Thyroid gland (tissue), 4 donors: ENCODE measurements around the gene PURB. TPM values are rescaled to one million over a fixed set of nuclear protein-coding genes. Genes with fewer than 3 reads are reported as not detected.

ENCODE experiments used
- DNase-seq, 2 donors: peaks; one replicate each; pipeline ENCODE4 v3.0.0-alpha.2; 2019
- H3K27ac ChIP-seq, 3 donors: fragments of 200-600 bp; sonication (generic); 1 replicate in 2 of 3; 2 replicates in 1 of 3; pipeline ENCODE4 v1.5.1; 2016 to 2019; ENCODE audit warnings: mild to moderate bottlenecking in 1 of 3, moderate library complexity in 1 of 3
- H3K27me3 ChIP-seq: fragments of 200-600 bp; sonication (generic); one replicate; pipeline ENCODE4 v1.5.1; 2019
- H3K36me3 ChIP-seq, 2 donors: fragments of 200-600 bp; sonication (generic); one replicate each; pipeline ENCODE4 v1.5.1; 2016 to 2019
- H3K4me1 ChIP-seq, 2 donors: fragments of 200-600 bp; sonication (generic); one replicate each; pipeline ENCODE4 v1.5.1; 2017 to 2019
- H3K4me3 ChIP-seq, 3 donors: fragments of 200-600 bp; sonication (generic); replicated peaks in 1 of 3; 1 replicate in 2 of 3; 2 replicates in 1 of 3; pipeline ENCODE4 v1.5.1; 2016; ENCODE audit warnings: mild to moderate bottlenecking in 1 of 3
- H3K9me3 ChIP-seq: fragments of 200-600 bp; sonication (generic); one replicate; pipeline ENCODE4 v1.5.1; 2017
- CTCF ChIP-seq, 6 experiments: fragments of 200-600 bp in 3 of 6; fragments of 450-650 bp in 3 of 6; sonication (generic) in 3 of 6; IDR thresholded peaks; one replicate each; pipeline ENCODE4 v1.5.1; 2016 to 2019; ENCODE audit warnings: antibody characterized with exemption in 6 of 6, mild to moderate bottlenecking in 2 of 6, inconsistent platforms in 1 of 6, moderate library complexity in 1 of 6
- POLR2A ChIP-seq, 2 donors: fragments of 450-650 bp; IDR thresholded peaks; one replicate each; pipeline ENCODE4 v1.6.1; 2017; ENCODE audit warnings: antibody characterized with exemption in 2 of 2, mild to moderate bottlenecking in 2 of 2, moderate library complexity in 1 of 2
- WGBS, 2 donors: methylation state at CpG; one replicate each; pipeline ENCODE4 v1.1.5; 2017; 5-methylcytosine and 5-hydroxymethylcytosine counted together
- intact Hi-C: fragments of 100-400 bp; cut with DNase I; formaldehyde crosslinking; loops from one replicate; pipeline ENCODE4 v1.15.1; 2023
- total RNA-seq, 4 donors: library from RNA; depleted of rRNA; stranded (reverse); fragments of >200 nt; gene quantifications; one replicate each; pipeline ENCODE4 v1.2.3, GENCODE V29; 2016

PURB gene
- total RNA-seq, 4 donors from 2014 or later, result 25.6 to 47.4 (median 31.5) TPM

- intact Hi-C loops, result no loop called here
- Histone ChIP-seq H3K9me3 (no peaks in the 10 kb centered on the region), H3K4me3 (no peak overlapping the region), H3K27me3 (no peaks in the 10 kb centered on the region), H3K27ac (no peak overlapping the region), H3K4me1 (peaks cover 0 to 7% of the 10 kb centered on the region in 2 donors), H3K36me3 (no peaks in the 10 kb centered on the region)
- 86 to 90% methylated on average over 12 of the region's 12 CpGs for WGBS, 2 donors
- no peak for DNase-seq
- TF ChIP-seq POLR2A (IDR thresholded peaks at IDR 0.05), result no peak
- TF ChIP-seq CTCF (IDR thresholded peaks at IDR 0.05), result no peak
These were observed 19.8 kb upstream of the PURB start for GRCh38 chr7:44905002-44905635.

- Histone ChIP-seq H3K9me3 (no peaks in the 10 kb centered on the region), H3K27me3 (no peaks in the 10 kb centered on the region), H3K4me3 (no peak overlapping the region), H3K27ac (no peak overlapping the region), H3K36me3 (no peaks in the 10 kb centered on the region), H3K4me1 (no peaks in the 10 kb centered on the region)
- TF ChIP-seq CTCF (IDR thresholded peaks at IDR 0.05) (no peak), POLR2A (IDR thresholded peaks at IDR 0.05) (no peak)
- no peak for DNase-seq
- 87 to 95% methylated on average over 9 of the region's 9 CpGs for WGBS, 2 donors
- intact Hi-C loops, result no loop called here
These were observed 14.1 kb upstream of the PURB start for GRCh38 chr7:44899443-44899842.

GRCh38 chr7:44898039-44898438 lies 12.7 kb upstream of the PURB start:
- 97 to 99% methylated on average over 4 of the region's 4 CpGs for WGBS, 2 donors
- H3K9me3 ChIP-seq, result no peaks in the 10 kb centered on the region
- no peak for TF ChIP-seq POLR2A (IDR thresholded peaks at IDR 0.05)
- no peak for TF ChIP-seq CTCF (IDR thresholded peaks at IDR 0.05)
- H3K27me3 ChIP-seq, result no peaks in the 10 kb centered on the region
- H3K4me3 ChIP-seq, result no peak overlapping the region
- H3K36me3 ChIP-seq, result no peaks in the 10 kb centered on the region
- DNase-seq, result no peak
- no peak overlapping the region for H3K27ac ChIP-seq
- intact Hi-C loops, result no loop called here
- H3K4me1 ChIP-seq, result no peaks in the 10 kb centered on the region

GRCh38 chr7:44897309-44897708 lies 12.0 kb upstream of the PURB start:
- H3K27ac ChIP-seq, result no peak overlapping the region
- intact Hi-C loops, result no loop called here
- no peaks in the 10 kb centered on the region for H3K4me1 ChIP-seq
- no peaks in the 10 kb centered on the region for H3K36me3 ChIP-seq
- WGBS, 2 donors, result 90 to 91% methylated on average over 1 of the region's 1 CpG
- no peak for DNase-seq
- H3K9me3 ChIP-seq, result no peaks in the 10 kb centered on the region
- TF ChIP-seq CTCF (IDR thresholded peaks at IDR 0.05) (no peak), POLR2A (IDR thresholded peaks at IDR 0.05) (no peak)
- no peak overlapping the region for H3K4me3 ChIP-seq
- no peaks in the 10 kb centered on the region for H3K27me3 ChIP-seq

- no peaks in the 10 kb centered on the region for H3K9me3 ChIP-seq
- no peaks in the 10 kb centered on the region for H3K36me3 ChIP-seq
- intact Hi-C loops, result no loop called here
- WGBS, 2 donors, result 88 to 93% methylated on average over 4 of the region's 4 CpGs
- no peaks in the 10 kb centered on the region for H3K4me1 ChIP-seq
- H3K4me3 ChIP-seq, result no peak overlapping the region
- TF ChIP-seq CTCF (IDR thresholded peaks at IDR 0.05) (no peak), POLR2A (IDR thresholded peaks at IDR 0.05) (no peak)
- H3K27ac ChIP-seq, result no peak overlapping the region
- no peak for DNase-seq
- no peaks in the 10 kb centered on the region for H3K27me3 ChIP-seq
These were observed 9.7 kb upstream of the PURB start for GRCh38 chr7:44894888-44895580.
